H54 (cell line): Measurements from ENCODE around the gene LCA5L.
"Not testable (repeated sequence)": the region's sequence is repeated elsewhere in the genome, so short reads cannot be mapped to it uniquely, and the experiment has no call there.

ENCODE experiments used
- DNase-seq: peaks from one replicate; pipeline ENCODE4 v3.0.0; 2011; ENCODE audit warnings: low spot score, mixed read lengths; ENCODE audit not compliant: insufficient read length
- FAIRE-seq: peaks from 3 replicates; lab custom pipeline; 2011; peaks lifted over from hg19 to GRCh38; lab: Jason Lieb, UNC
- POLR2A ChIP-seq: IDR thresholded peaks from 2 replicates; pipeline ENCODE4 v1.6.1; 2011; ENCODE audit warnings: low read depth, mild to moderate bottlenecking, low read length

LCA5L gene

GRCh38 chr21:39439232-39439631 lies 6.3 kb downstream of the LCA5L start:
- FAIRE-seq, result no peak
- TF ChIP-seq POLR2A, result no peak
- DNase-seq, result no peak

DNA sequence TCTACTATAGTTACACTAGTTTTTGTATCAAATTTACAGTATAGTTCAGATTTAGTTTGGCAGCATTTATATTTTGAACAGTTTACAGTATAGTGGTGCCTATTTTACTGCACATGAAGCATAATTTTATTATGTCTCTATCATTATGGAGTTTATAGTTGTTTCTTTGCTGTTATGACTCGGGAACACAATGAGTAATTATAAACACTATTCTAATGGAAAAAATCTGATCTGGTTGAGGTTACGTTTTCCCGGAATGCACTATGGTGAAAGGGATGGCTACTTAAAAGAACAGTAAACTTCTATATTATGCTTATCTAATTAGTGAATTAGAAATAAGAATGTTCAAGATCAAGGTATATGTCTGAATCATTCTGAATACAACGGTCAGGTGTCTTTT lies 10.6 kb downstream of the LCA5L start:
- no peak for TF ChIP-seq POLR2A
- FAIRE-seq (no peak), DNase-seq (no peak)

- FAIRE-seq (no peak), DNase-seq (no peak)
- no peak for TF ChIP-seq POLR2A
Observed at GRCh38 chr21:39430954-39431353, 14.6 kb downstream of the LCA5L start.

DNA sequence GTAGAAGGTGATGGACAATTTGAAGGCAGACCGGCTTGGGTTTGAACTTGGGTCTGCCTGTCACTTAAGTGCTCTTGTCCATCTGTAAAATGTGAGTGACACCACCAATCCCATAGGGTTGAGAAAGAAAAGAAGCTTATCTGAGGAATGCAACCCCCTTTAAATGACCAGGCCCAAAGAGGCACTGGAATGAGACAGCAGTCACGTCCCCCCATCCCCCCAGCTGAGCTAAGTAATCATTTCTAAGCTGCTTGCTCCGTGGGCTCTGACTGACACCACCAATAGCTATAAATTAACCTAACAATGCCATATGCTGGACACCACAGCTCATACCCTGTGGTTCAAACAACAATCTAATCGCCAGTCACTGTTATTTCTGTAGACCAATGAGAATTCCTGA lies 15.1 kb downstream of the LCA5L start:
- TF ChIP-seq POLR2A, result no peak
- DNase-seq (no peak), FAIRE-seq (no peak)

GRCh38 chr21:39430016-39430415 lies 15.6 kb downstream of the LCA5L start:
- FAIRE-seq (no peak), DNase-seq (no peak)
- TF ChIP-seq POLR2A, result no peak

DNA sequence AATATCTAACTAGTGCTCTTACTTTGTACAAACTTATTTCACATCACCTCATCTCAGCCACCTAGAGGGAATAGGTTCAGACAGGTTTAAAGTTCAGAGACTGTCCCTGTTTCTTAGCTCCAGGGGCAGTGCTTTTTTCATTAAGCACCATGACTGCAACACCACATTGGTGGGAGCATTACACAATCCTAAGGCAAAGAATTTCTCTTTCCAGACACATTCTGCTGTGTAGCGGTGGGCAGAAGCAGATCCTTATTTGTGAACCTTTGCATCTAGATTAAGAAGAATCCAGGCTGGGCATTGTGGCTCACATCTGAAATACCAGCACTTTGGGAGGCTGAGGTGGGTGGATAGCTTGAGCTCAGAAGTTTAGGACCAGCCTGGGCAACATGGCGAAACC lies 16.1 kb downstream of the LCA5L start:
- TF ChIP-seq POLR2A, result no peak
- no peak for DNase-seq
- no peak for FAIRE-seq

DNA sequence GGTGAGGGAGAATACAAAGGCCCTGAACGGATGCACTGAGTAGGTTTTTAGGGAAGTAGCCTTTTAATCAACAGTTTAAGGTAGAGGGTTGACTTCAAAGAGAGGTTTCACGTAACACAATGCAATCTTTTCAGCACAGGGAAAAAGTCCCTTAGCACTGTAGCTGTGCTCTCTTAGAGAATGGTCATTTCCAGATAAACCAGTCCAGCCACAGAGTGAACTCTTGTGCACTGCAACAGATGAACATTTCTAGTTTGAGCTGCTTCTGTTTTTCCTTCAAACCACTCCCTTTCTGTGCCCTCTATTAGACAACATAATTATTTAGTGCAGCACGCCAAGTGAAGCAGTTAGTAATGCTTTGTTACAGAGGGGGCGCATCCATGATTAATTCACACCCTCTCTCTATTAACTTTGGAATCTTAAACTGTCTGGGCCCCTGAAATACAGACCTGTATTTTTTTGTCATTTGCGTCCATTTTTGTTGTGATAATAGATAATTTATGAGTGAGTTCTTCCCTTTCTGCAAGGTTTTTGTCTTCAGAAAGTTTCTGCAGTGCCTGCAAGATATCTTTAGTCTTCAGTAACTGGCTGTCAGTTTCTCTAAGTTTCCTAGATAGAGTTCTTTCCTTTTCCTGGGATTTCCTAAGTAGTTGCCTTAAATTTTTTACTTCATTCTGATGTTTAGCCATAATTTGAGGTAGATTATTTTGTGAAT lies 22.9 kb downstream of the LCA5L start:
- FAIRE-seq, result no peak
- no peak for DNase-seq
- TF ChIP-seq POLR2A, result no peak

DNA sequence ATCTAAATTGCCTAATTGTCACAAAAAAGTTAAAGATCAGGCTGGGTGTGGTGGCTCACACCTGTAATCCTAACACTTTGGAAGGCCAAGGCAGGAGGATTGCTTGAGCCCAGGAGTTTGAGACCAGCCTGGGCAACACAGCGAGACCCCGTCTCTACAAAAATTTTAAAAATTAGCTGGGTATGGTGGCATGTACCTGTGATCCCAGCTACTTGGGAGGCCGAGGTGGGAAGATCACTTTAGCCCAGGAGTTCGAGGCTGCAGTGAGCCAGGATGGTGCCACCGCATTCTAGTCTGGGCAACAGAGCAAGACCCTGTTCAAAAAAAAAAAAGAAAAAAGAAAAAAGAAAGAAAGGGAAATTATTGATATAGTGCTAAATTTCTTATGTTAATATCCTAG lies 26.4 kb downstream of the LCA5L start:
- DNase-seq, FAIRE-seq: not testable (repeated sequence)

DNA sequence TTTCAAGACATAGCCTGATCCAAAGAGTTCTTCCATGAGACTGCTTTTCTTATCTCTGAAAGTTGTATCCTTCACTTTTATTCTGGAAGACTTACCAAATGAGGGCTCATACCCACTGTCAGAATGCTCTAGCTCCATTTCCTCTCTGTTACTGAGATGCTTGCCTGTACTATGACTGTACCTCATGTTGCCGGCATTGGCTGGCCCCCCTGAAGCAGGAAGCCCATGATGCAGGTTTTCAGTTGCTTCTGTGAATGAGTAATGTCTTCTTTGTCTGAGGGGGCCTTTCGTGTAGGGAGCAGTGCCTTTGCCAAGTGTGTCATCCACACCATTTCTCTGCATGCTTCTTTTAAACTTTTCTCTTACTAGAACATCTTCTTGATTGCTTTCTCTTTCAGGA lies 39.5 kb downstream of the LCA5L start:
- FAIRE-seq, result no peak
- TF ChIP-seq POLR2A, result no peak
- DNase-seq, result no peak

DNA sequence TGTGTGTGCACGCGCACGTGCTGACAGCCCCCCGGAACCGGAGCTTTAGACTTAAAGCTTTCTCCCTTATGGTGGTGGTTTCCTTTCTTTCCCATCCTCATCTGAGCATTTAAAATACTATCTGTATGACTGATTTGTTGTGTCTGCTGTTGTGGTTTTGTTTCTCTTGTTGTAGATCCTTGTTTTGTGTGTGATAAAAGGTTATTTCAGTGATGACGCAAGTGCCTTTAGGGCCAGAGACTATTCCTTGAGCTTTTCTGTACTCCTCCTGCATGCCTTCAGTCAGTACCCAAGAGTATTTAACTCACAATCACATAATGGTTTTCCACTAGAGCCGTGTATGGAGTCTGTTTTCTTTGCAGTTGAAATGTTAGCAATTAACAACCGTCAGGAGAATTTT lies 45.4 kb downstream of the LCA5L start:
- no peak for DNase-seq
- TF ChIP-seq POLR2A, result no peak
- FAIRE-seq, result no peak

- TF ChIP-seq POLR2A, result no peak
- DNase-seq, result no peak
Observed at GRCh38 chr21:39397646-39398385, 47.8 kb downstream of the LCA5L start.

DNA sequence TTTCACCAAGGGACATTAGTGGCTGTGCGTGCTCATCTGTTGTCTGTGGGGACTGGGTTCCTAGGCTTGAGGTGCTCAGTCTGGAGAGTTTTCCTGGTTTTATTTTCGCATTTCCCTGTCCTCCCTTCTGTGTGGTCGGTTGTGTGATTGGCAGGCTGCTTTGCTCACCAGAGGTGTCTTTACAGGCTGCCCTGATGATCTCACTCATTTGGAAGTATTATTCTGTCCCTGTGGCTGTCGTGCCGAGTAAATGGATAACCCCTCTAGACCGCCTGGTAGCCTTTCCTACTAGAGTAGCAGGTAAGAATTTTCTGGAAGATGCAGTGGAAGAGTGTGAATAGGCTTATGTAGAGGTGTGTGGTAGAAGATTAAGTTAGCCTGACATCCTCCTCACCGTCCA lies 52.6 kb downstream of the LCA5L start:
- DNase-seq (no peak), FAIRE-seq (no peak)
- no peak for TF ChIP-seq POLR2A

More at GRCh38 chr21:39397646-39398385, 47.8 kb downstream of the LCA5L start:
- FAIRE-seq, result no peak

DNA sequence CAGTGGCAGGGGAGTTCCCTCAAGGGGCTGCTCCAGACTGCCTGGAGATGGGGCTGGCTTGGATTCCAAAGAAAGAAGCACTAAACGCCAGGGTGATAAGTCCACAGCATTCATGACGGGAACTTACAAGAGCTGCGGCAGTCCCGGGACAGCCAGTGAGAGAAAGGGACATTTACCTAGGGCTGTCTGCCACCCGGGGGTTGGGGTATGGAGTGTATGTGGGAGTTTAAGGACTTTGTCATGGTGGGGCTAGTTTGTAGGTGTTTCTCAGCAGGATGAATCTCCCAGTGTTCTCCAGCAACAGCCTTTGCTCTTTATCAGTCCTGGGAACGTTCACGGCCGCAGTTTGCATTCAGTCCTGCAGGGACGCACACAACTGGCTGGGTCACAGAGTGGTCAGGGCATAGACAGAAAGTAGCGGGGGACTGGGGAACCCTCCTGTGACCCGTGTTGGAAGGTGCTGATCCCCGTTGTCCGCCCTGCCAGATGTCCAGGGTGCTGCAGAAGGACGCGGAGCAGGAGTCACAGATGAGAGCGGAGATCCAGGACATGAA lies 55.3 kb downstream of the LCA5L start:
- no peak for TF ChIP-seq POLR2A
- DNase-seq (no peak), FAIRE-seq (no peak)

DNA sequence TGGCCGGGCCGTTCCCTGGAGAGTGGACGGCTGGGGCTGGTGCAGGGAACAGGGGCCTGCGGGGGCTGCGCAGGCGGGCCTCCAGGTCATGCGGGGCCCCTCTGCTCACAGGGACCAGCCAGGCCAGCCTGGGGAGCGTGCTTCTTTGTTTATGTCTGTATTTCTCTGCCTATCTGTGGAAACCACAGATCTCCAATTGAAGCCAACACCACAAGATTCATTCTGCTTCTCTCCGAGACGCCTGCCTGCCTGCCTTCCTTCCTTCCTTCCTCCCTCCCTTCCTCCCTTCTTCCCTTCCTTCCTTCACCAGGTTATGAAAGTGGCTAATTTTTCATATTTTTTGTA lies 56.8 kb downstream of the LCA5L start:
- no peak for TF ChIP-seq POLR2A
- FAIRE-seq, result no peak
- no peak for DNase-seq
